HepG2 (cell line): ENCODE results near the gene ARL2. TPM values are rescaled to one million over a fixed set of nuclear protein-coding genes. Genes with fewer than 3 reads are reported as not detected.

Source experiments
- LRRFIP1 ChIP-seq: sonication (generic); formaldehyde crosslinking; conservative IDR thresholded peaks from 2 replicates; pipeline ENCODE4 v1.4.0; 2020; ENCODE audit warnings: missing genetic modification reagents
- POGK ChIP-seq: sonication (generic); formaldehyde crosslinking; conservative IDR thresholded peaks from 2 replicates; pipeline ENCODE4 v1.8.0; 2022; ENCODE audit warnings: mild to moderate bottlenecking, moderate library complexity, missing genetic modification reagents
- REST ChIP-seq, 2 experiments: IDR thresholded peaks; 2 replicates each; pipeline ENCODE4 v1.6.1; 2011 to 2012; ENCODE audit warnings: low read length in 2 of 2, borderline replicate concordance in 1 of 2, low read depth in 1 of 2, mild to moderate bottlenecking in 1 of 2, moderate library complexity in 1 of 2
- SKI ChIP-seq: fragments of 450-650 bp; IDR thresholded peaks from one replicate; pipeline ENCODE4 v1.6.1; 2018; ENCODE audit warnings: mild to moderate bottlenecking; ENCODE audit not compliant: partially characterized antibody
- TEAD3 ChIP-seq: optimal IDR thresholded peaks from 2 replicates; pipeline ENCODE3; 2016; ENCODE audit warnings: borderline replicate concordance
- ZBTB8A ChIP-seq: sonication (generic); formaldehyde crosslinking; IDR thresholded peaks from 2 replicates; pipeline ENCODE4 v1.4.0; 2020; ENCODE audit warnings: mild to moderate bottlenecking, low read depth, missing genetic modification reagents, borderline replicate concordance
- ZNF335 ChIP-seq: sonication (generic); formaldehyde crosslinking; IDR thresholded peaks from 2 replicates; pipeline ENCODE4 v1.4.0; 2020; ENCODE audit warnings: missing genetic modification reagents
- ZNF407 ChIP-seq: sonication (generic); formaldehyde crosslinking; IDR thresholded peaks from one replicate; pipeline ENCODE4 v1.5.1; 2020; ENCODE audit warnings: mild to moderate bottlenecking, missing genetic modification reagents; ENCODE audit errors: not compliant biosample characterization
- polyA plus RNA-seq, 8 experiments: library from polyadenylated mRNA; depleted of rRNA in 3 of 8; stranded (reverse) in 7 of 8; unstranded in 1 of 8; fragments of >200 nt; fragmentation: Illumina TruSeq in 4 of 8; extraction: Trizol in 4 of 8; gene quantifications; 2 replicates each; pipeline versions ENCODE4 v1.2.1 to v1.2.3, GENCODE V29; 2011 to 2016; ENCODE audit warnings: low read depth in 4 of 8, missing spikeins in 1 of 8, mixed read lengths in 1 of 8; ENCODE audit not compliant: insufficient read depth in 1 of 8
- total RNA-seq, 5 experiments: library from RNA; depleted of rRNA; stranded (reverse); fragments of >200 nt; fragmentation: Illumina TruSeq; extraction: Trizol; gene quantifications; 2 replicates each; pipeline ENCODE4 v1.2.3, GENCODE V29; 2016; ENCODE audit warnings: low read depth in 1 of 5

ARL2 gene
- total and polyA plus RNA-seq, 2 of the 13 experiments (the other 11 are each of a cell fraction or from before 2014, with no cell fraction given) = 82.9 to 84.4 TPM

- TF ChIP-seq ZBTB8A (CRISPR knock-in tag) (no peak), LRRFIP1 (no peak), SKI (no peak), POGK (CRISPR knock-in tag) (no peak), REST (IDR thresholded peaks at IDR 0.05; ENCODE audit: borderline replicate concordance in 1 of 2, low read depth in 1 of 2, low read length in 2 of 2) (no peak), ZNF335 (CRISPR knock-in tag) (no peak), ZNF407 (CRISPR knock-in tag) (no peak), TEAD3 (CRISPR knock-in tag) (no peak)
Measured at GRCh38 chr11:64976651-64977050, 37.3 kb upstream of the ARL2 start (continued).
